AG20443 (cell line): ENCODE data around the gene METTL15.
"Not testable (repeated sequence)": the region's sequence is repeated elsewhere in the genome, so short reads cannot be mapped to it uniquely, and the experiment has no call there.

Source experiments
- DNase-seq: peaks from one replicate; pipeline ENCODE4 v3.0.0; 2012; ENCODE audit warnings: low spot score, mixed read lengths

The METTL15 gene

DNA sequence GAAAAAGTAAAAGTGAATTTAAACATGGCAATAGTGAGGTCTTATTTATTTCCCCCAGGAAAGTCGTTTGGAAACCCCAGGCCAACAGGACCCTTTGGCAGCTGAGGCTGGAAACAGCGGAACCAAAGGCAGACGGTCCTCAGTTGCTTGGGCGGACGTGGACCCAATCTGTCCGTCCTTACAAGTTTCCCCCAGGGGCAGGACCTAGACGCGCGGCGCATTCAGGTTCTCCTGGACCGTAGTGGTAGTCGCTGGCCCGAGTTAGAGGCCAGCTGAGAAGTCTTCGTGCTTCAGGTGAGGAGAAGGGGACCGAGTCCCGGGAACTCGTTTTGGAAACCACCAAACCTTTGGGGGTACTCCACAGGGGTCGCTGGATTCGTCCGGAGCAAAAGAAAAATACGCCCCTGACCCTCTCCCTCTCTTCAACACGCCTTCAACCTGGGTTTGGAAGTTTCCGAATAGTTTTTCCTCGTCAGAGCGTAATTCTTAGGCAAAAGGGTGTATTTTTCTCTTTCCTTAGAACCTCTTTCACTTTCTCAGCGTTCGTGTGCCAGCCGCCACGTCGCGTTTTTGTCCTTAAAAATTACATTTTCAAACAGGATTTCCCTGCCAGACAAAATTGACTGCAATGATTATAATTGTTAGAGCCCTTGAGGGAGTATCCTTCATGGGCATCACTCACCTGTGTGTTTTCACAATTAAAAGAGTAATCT is 2.1 kb downstream of the METTL15 start:
- peak; percentile 75 for DNase-seq

DNA sequence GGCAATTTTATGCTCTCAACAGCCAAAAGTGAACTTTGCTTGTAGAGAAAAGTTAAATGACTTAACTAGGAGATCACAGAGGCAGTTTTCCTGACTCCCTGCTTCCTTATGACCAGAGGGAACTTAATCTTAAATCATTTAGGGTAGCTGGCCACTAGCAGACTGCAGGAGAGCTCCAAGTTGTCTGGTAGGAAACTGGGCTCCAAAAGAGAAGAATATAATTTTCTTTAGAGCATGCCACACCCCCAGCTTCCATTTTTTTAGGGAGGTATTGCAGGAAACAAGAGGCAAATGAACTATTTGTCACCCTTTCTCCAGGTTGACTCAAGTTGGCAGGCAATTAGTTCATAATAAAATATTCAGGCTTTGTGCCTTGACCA is 2.6 kb downstream of the METTL15 start:
- peak; percentile 13 for DNase-seq

DNA sequence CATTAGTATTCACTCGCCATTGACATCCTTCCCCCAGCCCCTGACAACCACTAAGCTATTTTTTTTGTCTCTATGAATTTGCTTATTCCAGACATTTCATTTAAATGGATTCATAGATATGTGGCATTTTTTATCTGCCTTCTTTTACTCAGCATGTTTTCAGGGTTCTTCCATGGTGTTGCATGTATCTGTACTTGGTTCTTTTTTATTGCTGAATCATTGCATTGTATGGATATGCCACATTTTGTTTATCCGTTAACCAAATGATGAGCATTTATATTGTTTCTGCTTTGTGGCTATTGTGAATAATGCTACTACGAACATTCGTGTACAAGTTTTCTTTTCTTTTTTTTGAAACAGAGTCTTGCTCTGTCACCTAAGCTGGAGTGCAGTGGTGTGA is 5.9 kb downstream of the METTL15 start:
- no peak for DNase-seq

DNA sequence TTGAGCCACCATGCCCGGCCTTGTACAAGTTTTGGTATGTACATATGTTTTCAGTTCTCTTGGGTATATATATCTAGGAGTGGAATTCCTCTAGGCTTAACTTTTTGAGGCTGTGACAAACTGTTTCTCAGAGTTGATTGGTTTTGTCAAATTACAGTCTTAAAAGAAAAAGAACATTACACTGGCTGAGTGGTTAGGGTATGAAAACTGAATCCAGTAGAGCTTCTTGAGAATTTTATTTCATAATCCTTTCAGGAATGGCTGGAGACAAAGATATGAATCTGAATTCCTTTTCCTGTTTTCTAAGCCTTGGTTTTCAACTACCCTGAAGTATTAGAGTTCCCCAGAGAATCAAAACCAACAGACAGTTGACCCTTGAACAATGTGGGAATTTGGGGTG is 6.5 kb downstream of the METTL15 start:
- no peak for DNase-seq

DNA sequence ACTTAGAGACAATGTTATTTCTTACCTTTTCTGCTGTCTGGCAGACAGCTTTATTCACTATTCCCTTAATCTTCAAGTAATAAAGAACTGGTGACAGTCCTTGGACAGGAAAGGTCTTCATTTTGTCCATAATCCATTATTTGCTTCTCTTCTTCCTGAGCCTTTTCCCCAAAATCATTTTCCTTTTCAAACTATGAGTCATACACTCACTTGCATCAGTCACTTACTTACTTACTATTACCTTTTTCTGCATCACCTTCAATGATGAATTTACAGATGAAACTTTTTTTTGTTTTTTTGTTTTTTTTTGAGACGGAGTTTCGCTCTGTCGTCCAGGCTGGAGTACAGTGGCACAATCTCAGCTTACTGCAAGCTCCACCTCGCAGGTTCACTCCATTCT is 9.5 kb downstream of the METTL15 start:
- DNase-seq, result no peak

DNA sequence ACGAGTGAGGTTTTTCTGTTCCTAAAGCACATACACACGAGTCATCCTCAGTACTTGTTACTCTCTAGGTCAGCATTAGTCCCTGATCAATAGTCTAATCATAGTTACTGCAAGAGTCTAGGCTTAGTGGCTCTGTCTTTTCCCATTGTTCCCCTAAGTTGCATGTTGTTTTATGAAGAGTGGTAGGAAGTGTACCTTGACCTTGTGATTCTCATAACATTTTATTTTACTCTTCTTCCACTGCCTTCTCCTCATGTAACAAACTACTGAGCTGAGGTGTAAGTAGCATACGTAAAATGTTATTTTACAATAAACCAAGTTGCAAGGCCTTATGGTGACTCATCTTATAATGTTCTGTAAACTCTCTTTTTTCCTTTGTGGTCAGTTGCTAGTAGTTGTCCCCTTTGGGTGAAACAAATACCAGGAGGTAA is 15.0 kb downstream of the METTL15 start:
- no peak for DNase-seq

DNA sequence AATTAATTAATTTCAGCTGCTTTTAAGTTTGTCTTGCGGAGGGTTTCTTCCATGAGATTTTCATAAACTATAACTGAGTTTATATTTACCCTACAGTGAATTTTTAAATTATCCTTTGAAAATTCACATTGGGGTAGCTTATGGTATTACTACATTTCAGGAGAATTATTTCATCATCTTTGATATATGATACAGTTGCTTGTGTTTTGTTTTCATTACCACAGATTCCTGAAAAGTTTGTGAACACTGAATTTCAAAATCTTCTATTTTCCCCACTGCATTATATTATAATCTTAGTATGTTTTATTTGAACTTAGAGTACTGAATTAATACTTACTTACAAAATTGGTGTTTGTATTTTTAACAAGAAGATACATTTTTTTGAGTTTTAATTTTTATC is 24.4 kb downstream of the METTL15 start:
- DNase-seq, result no peak

DNA sequence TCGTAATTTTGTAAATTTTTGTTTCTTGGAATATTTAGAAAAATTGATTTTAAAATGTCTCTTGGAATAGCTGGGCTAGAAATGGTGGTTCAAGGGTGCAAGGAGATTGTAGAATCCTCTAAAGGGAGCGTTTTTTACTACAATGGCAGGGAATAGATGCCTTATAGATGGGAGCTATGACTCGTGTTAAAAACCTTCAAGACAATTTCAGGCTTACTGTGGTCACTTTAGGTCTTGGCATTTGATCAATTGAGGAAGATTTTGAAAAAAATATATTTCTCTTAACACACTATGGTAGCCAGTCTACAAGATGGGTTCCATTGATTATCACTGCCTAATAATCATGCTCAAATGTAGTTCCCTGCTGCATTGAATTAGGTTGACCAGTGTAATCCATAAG is 25.0 kb downstream of the METTL15 start:
- DNase-seq, result no peak

DNA sequence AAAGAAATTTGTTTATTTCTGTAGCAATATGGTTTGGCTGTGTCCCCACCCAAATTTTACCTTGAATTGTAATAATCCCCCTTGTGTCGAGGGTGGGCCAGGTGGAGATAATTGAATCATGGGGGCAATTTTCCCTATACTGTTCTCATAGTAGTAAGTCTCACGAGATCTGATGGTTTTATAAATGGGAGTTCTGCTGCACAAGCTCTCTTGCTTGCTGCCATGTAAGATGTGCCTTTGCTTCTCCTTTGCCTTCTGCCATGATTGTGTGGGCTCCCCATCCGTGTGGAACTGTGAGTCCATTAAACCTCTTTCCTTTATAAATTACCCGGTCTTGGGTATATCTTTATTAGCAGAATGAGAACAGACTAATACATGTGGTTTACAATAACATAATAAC is 28.0 kb downstream of the METTL15 start:
- not testable (repeated sequence) for DNase-seq

DNA sequence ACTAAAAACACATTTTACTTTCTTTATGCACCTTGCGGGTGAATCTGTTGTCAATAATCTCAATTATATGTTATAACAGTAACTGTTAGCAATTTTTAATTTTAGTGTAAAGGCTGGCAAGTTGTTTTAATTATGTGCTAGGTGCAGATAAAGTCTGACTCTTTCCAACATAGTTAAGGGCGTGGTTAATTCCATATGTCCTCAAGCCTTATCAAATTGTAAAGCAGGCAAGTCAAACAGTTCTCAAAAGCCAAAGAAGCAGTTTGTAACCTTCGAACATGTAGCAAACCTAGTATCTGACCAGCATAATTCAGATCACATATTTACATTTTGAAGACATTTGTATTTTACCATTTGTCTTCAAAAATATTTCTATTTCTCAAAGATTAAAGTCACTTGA is 29.2 kb downstream of the METTL15 start:
- no peak for DNase-seq

DNA sequence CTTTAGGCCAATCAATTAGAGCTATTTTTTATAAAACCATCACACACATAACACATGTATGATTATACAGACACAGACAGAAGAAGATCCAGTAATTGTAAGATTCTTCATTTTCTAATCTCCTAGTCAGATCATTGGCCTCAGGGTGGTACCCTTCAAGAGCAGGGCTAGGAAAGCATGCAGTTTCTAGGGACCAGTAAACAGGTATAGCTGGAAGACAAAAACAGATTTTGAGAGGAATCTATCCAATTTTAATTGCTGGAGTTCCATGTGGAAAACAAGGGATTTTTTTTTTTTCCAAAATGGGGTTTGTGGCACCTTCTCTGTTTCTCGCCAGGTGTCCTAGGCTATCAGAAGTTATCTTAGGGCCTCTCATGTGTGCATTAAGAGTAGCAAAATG is 29.6 kb downstream of the METTL15 start:
- DNase-seq, result no peak

DNA sequence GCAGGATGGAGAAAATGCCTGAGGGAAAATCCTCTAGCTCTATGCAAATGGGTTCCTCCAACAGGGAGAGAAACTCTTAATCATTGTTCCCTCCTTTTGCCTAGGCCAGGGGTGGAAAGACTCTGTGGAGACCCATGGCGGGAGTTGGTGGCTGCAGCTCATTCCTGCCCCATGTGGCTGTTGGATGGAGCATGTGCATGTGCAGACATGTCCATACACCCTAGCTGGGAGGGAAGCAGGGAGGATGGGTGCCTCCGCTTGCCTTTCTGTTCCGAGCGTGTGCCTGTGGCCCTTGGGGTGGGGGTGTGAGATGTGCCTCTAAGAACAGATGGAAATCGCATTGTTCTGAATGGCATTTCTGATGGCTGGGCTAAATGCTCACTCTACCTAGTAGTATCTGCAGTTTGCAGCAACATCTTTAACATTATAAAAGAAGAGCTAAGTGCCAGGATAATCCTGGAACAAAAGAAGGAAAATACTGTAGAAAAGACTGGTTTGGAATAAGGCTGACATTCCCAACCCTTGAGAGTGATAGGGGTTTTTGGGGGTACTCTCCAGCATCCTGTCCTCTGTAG is 31.7 kb downstream of the METTL15 start:
- DNase-seq, result no peak

DNA sequence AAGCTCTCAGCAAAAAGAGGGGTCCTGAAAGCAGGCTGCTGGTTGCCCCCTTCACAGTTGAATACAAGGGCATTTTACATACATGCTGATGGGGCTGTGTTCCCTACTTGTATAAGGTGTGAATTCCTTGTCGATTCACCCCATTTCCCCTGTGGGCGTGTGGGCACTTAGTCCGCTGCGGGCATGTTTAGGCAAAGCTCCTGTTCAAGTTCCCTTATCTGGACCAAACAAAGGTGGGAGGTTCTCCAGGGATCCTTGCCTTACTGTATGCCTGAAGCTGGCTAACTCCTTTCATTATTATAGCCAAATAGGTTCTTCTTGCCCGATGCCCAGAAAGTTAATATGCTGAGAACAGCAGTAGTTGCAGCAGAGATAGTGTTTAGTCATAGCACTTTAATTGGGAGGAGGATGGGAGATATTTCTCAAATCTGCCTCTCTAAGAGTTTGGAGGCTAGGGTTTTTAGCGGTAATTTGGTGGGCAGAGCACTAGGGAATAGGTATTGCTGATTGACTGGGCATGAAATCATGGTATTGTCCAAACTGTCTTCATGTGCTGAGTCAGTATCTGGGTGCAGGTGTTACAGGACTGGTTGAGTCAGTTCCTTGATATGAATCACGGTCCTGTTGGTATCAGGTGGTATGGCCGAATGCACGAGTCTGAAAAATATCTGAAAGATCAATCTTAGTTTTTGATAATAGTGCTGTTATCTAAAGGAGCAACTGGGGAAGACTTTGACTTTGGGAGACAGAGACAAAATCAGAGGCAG is 32.7 kb downstream of the METTL15 start:
- DNase-seq, result no peak

DNA sequence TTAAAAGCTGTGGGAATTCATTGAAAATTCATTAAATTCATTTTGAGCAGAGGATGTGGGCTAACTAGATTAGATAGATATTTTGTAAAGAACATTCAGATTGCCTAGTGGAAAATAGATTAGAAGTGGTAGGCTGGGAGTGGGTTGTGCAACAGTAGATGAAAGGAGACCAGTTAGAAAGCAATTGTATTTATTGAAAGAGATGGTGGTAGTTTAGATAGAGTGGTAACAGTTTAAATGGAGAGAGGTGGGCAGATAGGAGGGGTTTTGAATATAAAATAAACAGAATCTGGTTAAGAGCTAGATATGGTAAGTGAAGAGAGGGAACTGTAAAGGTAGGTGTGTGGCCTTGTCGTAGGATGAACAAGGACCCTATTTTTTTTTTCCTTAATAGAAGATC is 34.5 kb downstream of the METTL15 start:
- no peak for DNase-seq

DNA sequence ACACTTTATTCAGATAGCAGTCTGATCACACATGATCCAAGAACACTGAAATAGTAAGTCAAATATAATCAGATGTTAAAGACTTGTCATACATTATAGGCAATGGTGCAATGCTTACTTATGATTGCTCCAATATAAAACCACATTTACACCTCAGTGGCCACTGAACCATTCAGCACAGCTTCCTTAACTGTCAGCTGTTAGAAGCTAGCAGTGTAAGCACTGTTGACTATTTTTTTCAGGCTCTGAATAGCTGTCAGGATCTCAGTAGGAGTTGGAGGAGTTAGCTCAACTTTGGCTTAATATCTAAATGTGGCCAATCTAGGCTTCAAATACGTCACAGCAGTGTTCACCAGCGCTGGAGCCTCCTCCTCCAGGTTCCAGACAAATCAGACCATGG is 36.6 kb downstream of the METTL15 start:
- no peak for DNase-seq

DNA sequence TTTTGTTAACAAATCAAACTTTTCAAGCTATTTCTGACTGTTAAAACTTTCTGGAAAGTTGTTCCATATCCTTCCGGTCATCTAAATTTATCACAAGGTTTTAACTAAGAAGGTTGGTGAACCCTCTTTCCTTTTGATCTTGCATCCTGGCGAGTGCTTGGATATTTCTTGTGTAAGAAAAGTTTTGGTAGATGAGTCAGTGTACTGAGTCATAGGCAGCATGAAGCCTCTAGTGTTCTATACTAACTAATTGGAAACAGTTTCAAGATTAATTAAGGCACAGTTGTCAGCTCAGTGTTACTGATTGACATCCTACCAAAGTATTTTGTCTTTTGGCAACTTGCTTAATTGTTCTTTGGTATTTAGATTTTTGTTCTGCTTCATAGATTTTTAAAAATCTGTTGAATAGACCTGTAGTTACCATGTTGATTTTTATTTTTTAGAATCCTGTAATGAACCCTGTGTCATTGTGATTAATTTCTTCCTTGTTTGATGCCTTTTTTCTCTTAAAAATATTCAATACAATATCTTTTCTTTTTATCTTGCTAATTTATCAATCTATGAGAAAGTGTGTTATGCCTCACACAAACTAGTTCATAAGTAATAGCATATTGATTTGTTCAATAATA is 38.0 kb downstream of the METTL15 start:
- peak; percentile 77 for DNase-seq

DNA sequence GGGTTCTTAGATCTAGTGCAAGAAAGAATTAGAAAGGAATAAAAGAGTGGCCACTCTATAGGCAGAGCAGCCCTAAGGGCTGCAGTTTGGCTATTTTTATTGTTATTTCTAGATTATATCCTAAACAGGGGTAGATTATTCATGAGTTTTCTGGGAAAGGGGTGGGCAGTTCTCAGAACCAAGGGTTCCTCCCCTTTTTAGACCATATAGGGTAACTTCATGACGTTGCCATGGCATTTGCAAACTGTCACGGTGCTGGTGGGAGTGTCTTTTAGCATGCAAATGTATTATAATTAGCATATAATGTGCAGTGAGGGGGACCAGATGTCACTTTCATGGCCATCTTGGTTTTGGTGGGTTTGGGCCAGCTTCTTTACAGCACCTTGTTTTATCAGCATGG is 44.6 kb downstream of the METTL15 start:
- no peak for DNase-seq

DNA sequence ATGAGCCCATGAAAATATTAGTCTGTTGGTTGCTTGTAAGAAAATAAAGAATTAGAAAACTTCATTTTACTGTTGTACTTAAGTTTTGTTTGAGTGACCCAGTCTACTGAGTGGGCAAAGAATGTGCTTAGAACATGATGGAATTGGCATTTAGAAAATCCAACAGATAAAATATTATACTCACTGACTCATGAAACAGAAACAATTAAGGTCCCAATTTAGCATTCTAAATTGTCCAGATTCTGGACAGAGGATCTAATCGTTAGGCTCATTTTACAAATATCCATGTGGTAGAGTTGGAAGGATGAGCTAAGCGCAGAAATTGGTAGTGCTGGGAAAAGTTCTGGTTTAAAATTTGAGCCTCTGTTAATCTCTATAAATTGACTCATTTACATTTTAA is 45.4 kb downstream of the METTL15 start:
- peak; percentile 16 for DNase-seq

DNA sequence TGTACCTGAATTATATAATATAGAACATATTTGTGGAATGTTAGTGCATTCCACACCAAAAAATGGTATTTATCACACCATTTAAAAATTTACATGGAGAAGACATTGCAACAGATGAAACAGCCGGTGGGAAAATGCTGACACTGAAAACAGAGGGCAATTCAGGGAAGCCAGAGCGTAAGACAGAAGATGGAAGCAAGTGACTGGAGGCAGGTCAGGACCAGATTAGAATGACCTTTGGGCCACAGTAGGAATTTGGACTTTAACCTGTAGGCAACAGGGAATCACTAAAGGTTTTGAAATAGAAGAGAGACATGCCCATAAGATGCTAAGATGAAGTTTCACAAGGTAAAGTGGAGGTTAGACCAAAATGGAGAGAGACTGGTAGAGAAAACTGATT is 60.5 kb downstream of the METTL15 start:
- no peak for DNase-seq

DNA sequence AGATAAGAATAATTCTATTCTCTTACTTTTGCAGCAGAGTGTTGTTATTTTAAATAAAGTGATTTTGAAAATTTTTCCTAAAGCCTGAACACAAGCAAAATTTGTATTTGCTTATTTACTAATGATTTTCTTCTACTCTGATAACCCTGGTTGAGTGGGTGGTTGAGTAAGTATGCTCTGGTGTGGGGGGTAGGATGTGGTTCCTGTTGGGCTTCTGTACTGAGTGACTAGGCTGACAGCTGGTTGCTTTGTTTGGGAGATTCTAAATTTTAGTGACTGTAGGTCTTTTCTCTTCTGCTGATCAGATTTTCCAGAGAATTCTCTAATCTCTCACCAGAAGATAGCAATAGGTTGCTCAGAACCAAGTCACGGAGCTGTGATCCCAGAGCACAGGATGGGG is 61.6 kb downstream of the METTL15 start:
- peak; percentile 12 for DNase-seq

DNA sequence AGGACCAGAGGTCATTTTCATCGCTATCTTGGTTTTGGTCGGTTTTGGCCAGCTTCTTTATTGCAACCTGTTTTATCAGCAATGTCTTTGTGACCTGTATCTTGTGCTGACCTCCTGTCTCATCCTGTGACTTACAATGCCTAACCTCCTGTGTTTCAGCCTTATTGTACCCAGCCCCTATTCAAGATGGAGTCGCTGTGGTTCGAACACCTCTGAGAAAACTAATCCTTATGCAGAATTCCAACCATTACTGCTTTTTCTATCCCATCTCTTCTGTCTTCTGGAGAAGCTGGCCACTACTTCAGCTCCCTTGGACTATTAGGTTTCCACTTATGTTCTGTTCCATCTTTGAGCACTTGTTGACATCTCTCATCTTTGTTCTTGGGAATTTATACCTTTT is 62.6 kb downstream of the METTL15 start:
- DNase-seq, result no peak

DNA sequence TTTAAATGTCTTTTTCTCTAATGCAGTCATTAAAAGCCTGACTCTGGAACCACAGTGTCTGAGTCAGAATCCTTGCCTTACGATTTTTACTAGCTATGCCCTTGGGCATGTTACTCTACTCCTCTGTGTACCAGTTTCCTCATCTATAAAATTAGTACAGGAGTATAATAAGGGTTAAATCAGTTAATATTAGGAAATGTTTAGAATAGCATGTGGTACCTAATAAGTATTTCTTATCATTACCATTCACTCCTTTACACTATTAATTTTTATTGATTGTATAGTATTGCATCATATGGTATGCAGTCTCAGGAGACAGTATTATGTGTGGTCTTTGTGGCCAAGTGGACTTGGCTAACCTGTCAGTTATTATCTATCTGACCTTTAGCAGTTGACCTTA is 68.2 kb downstream of the METTL15 start:
- peak; percentile 9 for DNase-seq

DNA sequence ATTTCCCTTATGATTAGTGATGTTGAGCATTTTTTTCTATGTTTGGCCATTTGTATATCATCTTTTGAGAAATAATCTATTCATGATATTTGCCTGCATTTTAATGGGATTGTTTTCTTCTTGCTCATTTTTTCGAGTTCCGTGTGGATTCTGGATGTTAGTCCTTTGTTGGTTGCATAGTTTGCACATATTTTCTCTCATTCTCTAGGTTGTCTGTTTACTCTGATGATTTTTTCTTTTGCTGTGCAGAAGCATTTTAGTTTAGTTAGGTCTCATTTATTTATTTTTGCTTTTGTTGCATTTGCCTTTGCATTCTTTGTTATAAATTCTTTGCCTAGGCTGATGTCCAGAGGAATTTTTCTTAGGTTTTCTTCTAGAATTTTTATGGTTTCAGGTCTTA is 87.3 kb downstream of the METTL15 start:
- no peak for DNase-seq
